Measurements from ENCODE around the gene ARL4D. TPM values are rescaled to one million over a fixed set of nuclear protein-coding genes. Genes with fewer than 3 reads are reported as not detected.
"Not testable (repeated sequence)": the region's sequence is repeated elsewhere in the genome, so short reads cannot be mapped to it uniquely, and the experiment has no call there.

The ARL4D gene
- polyA plus RNA-seq, 5 donors: 6.8 to 10.5 (median 9.5) TPM

- not testable (repeated sequence) for DNase-seq
Observed at GRCh38 chr17:43419375-43419882, 20.6 kb downstream of the ARL4D start.

GRCh38 chr17:43423777-43424455 lies 25.1 kb downstream of the ARL4D start:
- no peak for DNase-seq

GRCh38 chr17:43427362-43428043 lies 28.7 kb downstream of the ARL4D start:
- DNase-seq: no peak

GRCh38 chr17:43428524-43428923 lies 29.7 kb downstream of the ARL4D start:
- DNase-seq: no peak

GRCh38 chr17:43430936-43431713 lies 32.3 kb downstream of the ARL4D start:
- DNase-seq: no peak

- DNase-seq: no peak
Observed at GRCh38 chr17:43431714-43432523, 33.1 kb downstream of the ARL4D start.

GRCh38 chr17:43434902-43435319 lies 36.1 kb downstream of the ARL4D start:
- DNase-seq: no peak

GRCh38 chr17:43437756-43438155 lies 39.0 kb downstream of the ARL4D start:
- no peak for DNase-seq

- DNase-seq: no peak
Observed at GRCh38 chr17:43438626-43439025, 39.8 kb downstream of the ARL4D start.

- DNase-seq: no peak
Observed at GRCh38 chr17:43439041-43439440, 40.2 kb downstream of the ARL4D start.

GRCh38 chr17:43442711-43443110 lies 43.9 kb downstream of the ARL4D start:
- DNase-seq: no peak

- DNase-seq: no peak
Observed at GRCh38 chr17:43443381-43443780, 44.6 kb downstream of the ARL4D start.

- DNase-seq: no peak
Observed at GRCh38 chr17:43444223-43445008, 45.6 kb downstream of the ARL4D start.

- no peak for DNase-seq
Observed at GRCh38 chr17:43445009-43445589, 46.3 kb downstream of the ARL4D start.

GRCh38 chr17:43446773-43447172 lies 48.0 kb downstream of the ARL4D start:
- no peak for DNase-seq

- no peak for DNase-seq
Observed at GRCh38 chr17:43448720-43449469, 50.1 kb downstream of the ARL4D start.

- DNase-seq: peak in 1 of 2 donors; percentile 42
Observed at GRCh38 chr17:43449470-43450248, 50.9 kb downstream of the ARL4D start.
